Vagina (tissue), 2 donors: ENCODE measurements around the gene TRIM65. TPM values are rescaled to one million over a fixed set of nuclear protein-coding genes. Genes with fewer than 3 reads are reported as not detected.

Experiments
- DNase-seq, 2 donors: peaks; one replicate each; pipeline ENCODE4 v3.0.0-alpha.2; 2017; ENCODE audit errors: extremely low spot score in 2 of 2
- H3K27ac ChIP-seq: fragments of 200-600 bp; sonication (generic); one replicate; pipeline ENCODE4 v1.5.1; 2019
- H3K27me3 ChIP-seq: fragments of 200-600 bp; sonication (generic); one replicate; pipeline ENCODE4 v1.5.1; 2019
- H3K36me3 ChIP-seq, 2 donors: fragments of 200-600 bp; sonication (generic); one replicate each; pipeline ENCODE4 v1.5.1; 2017 to 2019
- H3K4me1 ChIP-seq: fragments of 200-600 bp; sonication (generic); one replicate; pipeline ENCODE4 v1.5.1; 2019
- H3K4me3 ChIP-seq, 2 donors: fragments of 200-600 bp; sonication (generic); 1 replicate in 1 of 2; 2 replicates in 1 of 2; pipeline ENCODE4 v1.5.1; 2016 to 2019
- H3K9me3 ChIP-seq: fragments of 200-600 bp; sonication (generic); one replicate; pipeline ENCODE4 v1.5.1; 2019
- CTCF ChIP-seq, 3 experiments: fragments of 450-650 bp in 2 of 3; fragments of 200-600 bp in 1 of 3; sonication (generic) in 1 of 3; IDR thresholded peaks; one replicate each; pipeline ENCODE4 v1.5.1; 2017 to 2019; ENCODE audit warnings: antibody characterized with exemption in 3 of 3, mild to moderate bottlenecking in 2 of 3, moderate library complexity in 2 of 3
- POLR2A ChIP-seq, 2 donors: fragments of 450-650 bp; IDR thresholded peaks; one replicate each; pipeline ENCODE4 v1.6.1; 2017; ENCODE audit warnings: antibody characterized with exemption in 2 of 2, mild to moderate bottlenecking in 2 of 2, moderate library complexity in 2 of 2
- POLR2AphosphoS5 ChIP-seq, 2 donors: sonication (generic); formaldehyde crosslinking; IDR thresholded peaks; one replicate each; pipeline ENCODE4 v1.9.0; 2017; ENCODE audit warnings: antibody characterized with exemption in 2 of 2, mild to moderate bottlenecking in 2 of 2, low read depth in 1 of 2; ENCODE audit not compliant: insufficient read depth in 1 of 2
- intact Hi-C: fragments of 100-400 bp; cut with DNase I; formaldehyde crosslinking; loops from one replicate; pipeline ENCODE4 v1.15.1; 2023
- total RNA-seq: library from RNA; depleted of rRNA; stranded (reverse); fragments of >200 nt; gene quantifications from one replicate; pipeline ENCODE4 v1.2.3, GENCODE V29; 2016

TRIM65 gene
- total RNA-seq, 1 donor from 2014 or later: 59.9 TPM

GRCh38 chr17:75902406-75902805, 5.7 kb upstream of the TRIM65 start:
- TF ChIP-seq POLR2A (IDR thresholded peaks at IDR 0.05) (no peak), CTCF (IDR thresholded peaks at IDR 0.05) (no peak), POLR2AphosphoS5 (IDR thresholded peaks at IDR 0.05; ENCODE audit: insufficient read depth in 1 of 2, low read depth in 1 of 2) (no peak)
- H3K9me3 ChIP-seq: no peaks in the 10 kb centered on the region
- peaks cover 32% of the 10 kb centered on the region for H3K4me1 ChIP-seq
- H3K36me3 ChIP-seq: peaks cover 0 to 35% of the 10 kb centered on the region in 2 donors
- DNase-seq: no peak
- intact Hi-C loops: no loop called here
- no peak overlapping the region for H3K4me3 ChIP-seq
- H3K27me3 ChIP-seq: no peaks in the 10 kb centered on the region
- H3K27ac ChIP-seq: no peak overlapping the region

- Histone ChIP-seq H3K9me3 (no peaks in the 10 kb centered on the region), H3K4me1 (peaks cover 37% of the 10 kb centered on the region), H3K27ac (no peak overlapping the region), H3K27me3 (no peaks in the 10 kb centered on the region), H3K4me3 (no peak overlapping the region), H3K36me3 (peaks cover 0 to 35% of the 10 kb centered on the region in 2 donors)
- intact Hi-C loops: no loop called here
- no peak for DNase-seq
- no peak for TF ChIP-seq POLR2A (IDR thresholded peaks at IDR 0.05)
Observed at GRCh38 chr17:75901727-75902126, 5.0 kb upstream of the TRIM65 start.

- intact Hi-C loops: no loop called here
- Histone ChIP-seq H3K27me3 (no peaks in the 10 kb centered on the region), H3K36me3 (peaks cover 0 to 35% of the 10 kb centered on the region in 2 donors), H3K4me1 (peaks cover 34% of the 10 kb centered on the region), H3K27ac (no peak overlapping the region), H3K9me3 (no peaks in the 10 kb centered on the region), H3K4me3 (no peak overlapping the region)
- no peak for TF ChIP-seq CTCF (IDR thresholded peaks at IDR 0.05)
- DNase-seq: no peak
Observed at GRCh38 chr17:75900691-75901533, 4.2 kb upstream of the TRIM65 start.

- Histone ChIP-seq H3K9me3 (no peaks in the 10 kb centered on the region), H3K27ac (no peak overlapping the region), H3K36me3 (peaks cover 0 to 35% of the 10 kb centered on the region in 2 donors), H3K27me3 (no peaks in the 10 kb centered on the region), H3K4me1 (peaks cover 36% of the 10 kb centered on the region), H3K4me3 (no peak overlapping the region)
- intact Hi-C loops: no loop called here
- no peak for TF ChIP-seq POLR2AphosphoS5 (IDR thresholded peaks at IDR 0.05; ENCODE audit: insufficient read depth in 1 of 2, low read depth in 1 of 2)
- no peak for TF ChIP-seq CTCF (IDR thresholded peaks at IDR 0.05)
- no peak for TF ChIP-seq POLR2A (IDR thresholded peaks at IDR 0.05)
- no peak for DNase-seq
Observed at GRCh38 chr17:75899767-75900468, 3.2 kb upstream of the TRIM65 start.

- intact Hi-C loops: no loop called here
- H3K4me3 ChIP-seq: no peak overlapping the region
- H3K27me3 ChIP-seq: no peaks in the 10 kb centered on the region
- H3K9me3 ChIP-seq: no peaks in the 10 kb centered on the region
- peaks cover 0 to 35% of the 10 kb centered on the region in 2 donors for H3K36me3 ChIP-seq
- peaks cover 40% of the 10 kb centered on the region for H3K4me1 ChIP-seq
- DNase-seq: no peak
- no peak overlapping the region for H3K27ac ChIP-seq
- TF ChIP-seq POLR2A (IDR thresholded peaks at IDR 0.05) (no peak), CTCF (IDR thresholded peaks at IDR 0.05) (no peak), POLR2AphosphoS5 (IDR thresholded peaks at IDR 0.05; ENCODE audit: insufficient read depth in 1 of 2, low read depth in 1 of 2) (no peak)
Observed at GRCh38 chr17:75899353-75899752, 2.6 kb upstream of the TRIM65 start.
